Measurements from ENCODE around the gene TLE3. TPM values are rescaled to one million over a fixed set of nuclear protein-coding genes. Genes with fewer than 3 reads are reported as not detected.

TLE3 gene
- total RNA-seq, 1 donor from 2014 or later, result 42.5 TPM

GRCh38 chr15:70063261-70063925 lies 34.3 kb downstream of the TLE3 start:
- no peak for DNase-seq (ENCODE audit: low spot score)

- peak; percentile 92 for DNase-seq (ENCODE audit: low spot score)
These were observed 35.3 kb downstream of the TLE3 start for GRCh38 chr15:70062321-70062956.

- DNase-seq (ENCODE audit: low spot score), result no peak
These were observed 35.9 kb downstream of the TLE3 start for GRCh38 chr15:70061696-70062270.

GRCh38 chr15:70060993-70061305 lies 36.8 kb downstream of the TLE3 start:
- DNase-seq (ENCODE audit: low spot score), result no peak

GRCh38 chr15:70060214-70060992 lies 37.3 kb downstream of the TLE3 start:
- DNase-seq (ENCODE audit: low spot score), result no peak

- no peak for DNase-seq (ENCODE audit: low spot score)
These were observed 38.1 kb downstream of the TLE3 start for GRCh38 chr15:70059476-70060213.

GRCh38 chr15:70058642-70059360 lies 38.9 kb downstream of the TLE3 start:
- DNase-seq (ENCODE audit: low spot score), result no peak

GRCh38 chr15:70057931-70058641 lies 39.6 kb downstream of the TLE3 start:
- DNase-seq (ENCODE audit: low spot score), result no peak

GRCh38 chr15:70056091-70056680 lies 41.5 kb downstream of the TLE3 start:
- no peak for DNase-seq (ENCODE audit: low spot score)

- DNase-seq (ENCODE audit: low spot score), result no peak
These were observed 42.1 kb downstream of the TLE3 start for GRCh38 chr15:70055601-70056051.

GRCh38 chr15:70054884-70055387 lies 42.8 kb downstream of the TLE3 start:
- no peak for DNase-seq (ENCODE audit: low spot score)

GRCh38 chr15:70054366-70054765 lies 43.4 kb downstream of the TLE3 start:
- no peak for DNase-seq (ENCODE audit: low spot score)

GRCh38 chr15:70053716-70054229 lies 43.9 kb downstream of the TLE3 start:
- DNase-seq (ENCODE audit: low spot score), result no peak

- no peak for DNase-seq (ENCODE audit: low spot score)
These were observed 44.6 kb downstream of the TLE3 start for GRCh38 chr15:70053001-70053715.

- no peak for DNase-seq (ENCODE audit: low spot score)
These were observed 45.6 kb downstream of the TLE3 start for GRCh38 chr15:70051948-70052633.

GRCh38 chr15:70050970-70051369 lies 46.7 kb downstream of the TLE3 start:
- DNase-seq (ENCODE audit: low spot score), result no peak

- no peak for DNase-seq (ENCODE audit: low spot score)
These were observed 47.3 kb downstream of the TLE3 start for GRCh38 chr15:70050441-70050840.

GRCh38 chr15:70049701-70050301 lies 47.9 kb downstream of the TLE3 start:
- DNase-seq (ENCODE audit: low spot score), result no peak
